Suprapubic skin (tissue), 4 donors: ENCODE results near the gene ADGRE1. TPM values are rescaled to one million over a fixed set of nuclear protein-coding genes. Genes with fewer than 3 reads are reported as not detected.

Experiments used
- DNase-seq, 2 donors: peaks; one replicate each; pipeline ENCODE4 v3.0.0-alpha.2; 2019; ENCODE audit warnings: low spot score in 2 of 2
- H3K27ac ChIP-seq: fragments of 200-600 bp; sonication (generic); one replicate; pipeline ENCODE4 v1.5.1; 2019
- H3K27me3 ChIP-seq: fragments of 200-600 bp; sonication (generic); one replicate; pipeline ENCODE4 v1.5.1; 2019
- H3K36me3 ChIP-seq: fragments of 200-600 bp; sonication (generic); one replicate; pipeline ENCODE4 v1.5.1; 2019
- H3K4me1 ChIP-seq: fragments of 200-600 bp; sonication (generic); one replicate; pipeline ENCODE4 v1.5.1; 2019
- H3K4me3 ChIP-seq: fragments of 200-600 bp; sonication (generic); one replicate; pipeline ENCODE4 v1.5.1; 2019; ENCODE audit warnings: mild to moderate bottlenecking
- H3K9me3 ChIP-seq: fragments of 200-600 bp; sonication (generic); one replicate; pipeline ENCODE4 v1.5.1; 2019
- EP300 ChIP-seq: sonication (generic); formaldehyde crosslinking; IDR thresholded peaks from one replicate; pipeline ENCODE4 v1.6.1; 2017; ENCODE audit warnings: antibody characterized with exemption
- POLR2A ChIP-seq, 2 donors: fragments of 450-650 bp; IDR thresholded peaks; one replicate each; pipeline ENCODE4 v1.6.1; 2017; ENCODE audit warnings: antibody characterized with exemption in 2 of 2, mild to moderate bottlenecking in 2 of 2, moderate library complexity in 2 of 2
- POLR2AphosphoS5 ChIP-seq, 3 donors: sonication (generic); formaldehyde crosslinking; IDR thresholded peaks; one replicate each; pipeline ENCODE4 v1.6.1; 2017; ENCODE audit warnings: antibody characterized with exemption in 3 of 3
- WGBS: methylation state at CpG from one replicate; pipeline ENCODE4 v1.1.5; 2018; 5-methylcytosine and 5-hydroxymethylcytosine counted together
- total RNA-seq, 4 donors: library from RNA; depleted of rRNA; stranded (reverse); fragments of >200 nt; gene quantifications; one replicate each; pipeline ENCODE4 v1.1.0, GENCODE V29; 2016
- TF ChIP-seq, protein P1 (sequence below), 2 donors: fragments of 200-600 bp in 1 of 2; fragments of 450-650 bp in 1 of 2; sonication (generic) in 1 of 2; IDR thresholded peaks; one replicate each; pipeline ENCODE4 v1.5.1; 2016 to 2019; ENCODE audit warnings: antibody characterized with exemption in 2 of 2, mild to moderate bottlenecking in 1 of 2, moderate library complexity in 1 of 2

ADGRE1 gene
- total RNA-seq = not detected

DNA sequence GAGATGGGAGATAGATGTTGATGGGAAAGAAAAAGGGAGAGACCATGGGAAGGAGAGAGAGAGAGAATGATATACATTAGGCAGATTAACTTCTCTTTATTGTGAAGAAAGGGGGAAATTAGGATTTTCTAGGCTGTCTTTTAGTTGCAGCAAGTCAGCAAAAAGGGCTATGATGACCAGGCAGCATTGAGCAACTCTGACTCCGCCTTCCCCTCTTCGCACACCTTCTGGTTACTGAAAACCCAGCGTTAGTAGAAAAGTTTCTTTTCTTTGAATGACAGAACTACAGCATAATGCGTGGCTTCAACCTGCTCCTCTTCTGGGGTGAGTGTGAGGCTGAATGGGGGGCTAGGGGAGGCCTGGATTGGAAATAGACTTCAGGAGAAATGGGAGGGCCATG is at the start of gene ADGRE1:
Gene ADGRE1 (plus strand): TSS at position 264 of the 400 bp plus-strand sequence. CDS start 30 bp downstream, at position 294.
- TF ChIP-seq, protein P1, sequence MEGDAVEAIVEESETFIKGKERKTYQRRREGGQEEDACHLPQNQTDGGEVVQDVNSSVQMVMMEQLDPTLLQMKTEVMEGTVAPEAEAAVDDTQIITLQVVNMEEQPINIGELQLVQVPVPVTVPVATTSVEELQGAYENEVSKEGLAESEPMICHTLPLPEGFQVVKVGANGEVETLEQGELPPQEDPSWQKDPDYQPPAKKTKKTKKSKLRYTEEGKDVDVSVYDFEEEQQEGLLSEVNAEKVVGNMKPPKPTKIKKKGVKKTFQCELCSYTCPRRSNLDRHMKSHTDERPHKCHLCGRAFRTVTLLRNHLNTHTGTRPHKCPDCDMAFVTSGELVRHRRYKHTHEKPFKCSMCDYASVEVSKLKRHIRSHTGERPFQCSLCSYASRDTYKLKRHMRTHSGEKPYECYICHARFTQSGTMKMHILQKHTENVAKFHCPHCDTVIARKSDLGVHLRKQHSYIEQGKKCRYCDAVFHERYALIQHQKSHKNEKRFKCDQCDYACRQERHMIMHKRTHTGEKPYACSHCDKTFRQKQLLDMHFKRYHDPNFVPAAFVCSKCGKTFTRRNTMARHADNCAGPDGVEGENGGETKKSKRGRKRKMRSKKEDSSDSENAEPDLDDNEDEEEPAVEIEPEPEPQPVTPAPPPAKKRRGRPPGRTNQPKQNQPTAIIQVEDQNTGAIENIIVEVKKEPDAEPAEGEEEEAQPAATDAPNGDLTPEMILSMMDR (IDR thresholded peaks at IDR 0.05) = no peak
- no peak for TF ChIP-seq POLR2A (IDR thresholded peaks at IDR 0.05)
- TF ChIP-seq EP300 = no peak
- TF ChIP-seq POLR2AphosphoS5 (IDR thresholded peaks at IDR 0.05) = no peak
- Histone ChIP-seq H3K27ac (no peak within 1 kb of the TSS), H3K36me3 (no peaks in the 10 kb centered on the region), H3K9me3 (no peaks in the 10 kb centered on the region), H3K27me3 (no peaks in the 10 kb centered on the region), H3K4me3 (no peak within 1 kb of the TSS), H3K4me1 (no peaks in the 10 kb centered on the region)
- WGBS = 81% methylated on average over 4 of the region's 4 CpGs
- no peak for DNase-seq

GRCh38 chr19:6838062-6838655 is 49.2 kb upstream of the ADGRE1 start:
- Histone ChIP-seq H3K4me3 (no peak overlapping the region), H3K27me3 (no peaks in the 10 kb centered on the region), H3K27ac (no peak overlapping the region), H3K9me3 (no peaks in the 10 kb centered on the region), H3K36me3 (peaks cover 3% of the 10 kb centered on the region), H3K4me1 (no peaks in the 10 kb centered on the region)
- TF ChIP-seq POLR2AphosphoS5 (IDR thresholded peaks at IDR 0.05) (no peak), POLR2A (IDR thresholded peaks at IDR 0.05) (no peak), EP300 (no peak)
- TF ChIP-seq, protein P1 (IDR thresholded peaks at IDR 0.05) = no peak
- WGBS = 82% methylated on average over 3 of the region's 3 CpGs
- no peak for DNase-seq

GRCh38 chr19:6842871-6843607 is 44.3 kb upstream of the ADGRE1 start:
- WGBS = 69% methylated on average over 5 of the region's 5 CpGs
- H3K36me3 ChIP-seq = no peaks in the 10 kb centered on the region
- H3K4me3 ChIP-seq = no peak overlapping the region
- no peaks in the 10 kb centered on the region for H3K9me3 ChIP-seq
- H3K27me3 ChIP-seq = no peaks in the 10 kb centered on the region
- TF ChIP-seq POLR2AphosphoS5 (IDR thresholded peaks at IDR 0.05) (no peak), EP300 (no peak)
- TF ChIP-seq, protein P1 (IDR thresholded peaks at IDR 0.05) = no peak
- no peaks in the 10 kb centered on the region for H3K4me1 ChIP-seq
- no peak for DNase-seq
- no peak overlapping the region for H3K27ac ChIP-seq

DNA sequence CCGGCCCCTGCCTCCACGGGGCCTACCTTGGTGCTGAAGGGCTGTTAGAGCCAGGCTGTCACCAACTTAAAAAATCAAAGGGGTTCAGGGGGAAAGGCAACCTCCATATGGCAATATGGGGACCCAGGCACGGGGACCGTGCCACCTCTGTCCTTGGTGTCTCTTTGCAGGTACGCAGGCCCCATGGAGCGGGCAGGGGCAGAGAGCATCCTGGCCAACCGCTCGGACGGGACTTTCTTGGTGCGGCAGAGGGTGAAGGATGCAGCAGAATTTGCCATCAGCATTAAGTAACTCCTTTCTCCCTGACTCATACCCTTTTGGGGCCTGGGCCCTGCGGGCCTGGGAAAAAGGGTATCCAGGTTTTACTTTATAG is 39.6 kb upstream of the ADGRE1 start:
- H3K9me3 ChIP-seq = no peaks in the 10 kb centered on the region

GRCh38 chr19:6848986-6849385 is 38.4 kb upstream of the ADGRE1 start:
- Histone ChIP-seq H3K27ac (no peak overlapping the region), H3K27me3 (no peaks in the 10 kb centered on the region), H3K4me1 (no peaks in the 10 kb centered on the region), H3K4me3 (no peak overlapping the region), H3K36me3 (no peaks in the 10 kb centered on the region), H3K9me3 (no peaks in the 10 kb centered on the region)
- 84% methylated on average over 3 of the region's 3 CpGs for WGBS
- DNase-seq = no peak
- no peak for TF ChIP-seq POLR2A (IDR thresholded peaks at IDR 0.05)
- TF ChIP-seq, protein P1 (IDR thresholded peaks at IDR 0.05) = no peak
- TF ChIP-seq EP300 = no peak
- no peak for TF ChIP-seq POLR2AphosphoS5 (IDR thresholded peaks at IDR 0.05)

More for the DNA sequence above, 39.6 kb upstream of the ADGRE1 start:
- Histone ChIP-seq H3K4me3 (no peak overlapping the region), H3K36me3 (no peaks in the 10 kb centered on the region), H3K4me1 (no peaks in the 10 kb centered on the region), H3K27ac (no peak overlapping the region), H3K27me3 (no peaks in the 10 kb centered on the region)
- WGBS = 94% methylated on average over 11 of the region's 11 CpGs
- DNase-seq = peak in 1 of 2 donors; percentile 20
- no peak for TF ChIP-seq POLR2A (IDR thresholded peaks at IDR 0.05)
- TF ChIP-seq POLR2AphosphoS5 (IDR thresholded peaks at IDR 0.05) = no peak
